PC-3 (cell line): ENCODE measurements around the gene TAOK3.

Source experiments
- EZH2 ChIP-seq: fragments of 300-600 bp; sonication (generic); IDR thresholded peaks from one replicate; pipeline ENCODE4 v1.6.1; 2017; ENCODE audit warnings: antibody characterized with exemption, mild to moderate bottlenecking, low read length; ENCODE audit not compliant: unreplicated experiment
- TF ChIP-seq, protein P1 (sequence below): fragments of 300-600 bp; sonication (generic); conservative IDR thresholded peaks from 2 replicates; pipeline ENCODE4 v1.5.1; 2017; ENCODE audit warnings: antibody characterized with exemption, low read depth, mild to moderate bottlenecking, low read length

GRCh38 chr12:118145798-118146156 lies 226.9 kb downstream of the TAOK3 start:
- no peak for TF ChIP-seq EZH2
- TF ChIP-seq, protein P1, sequence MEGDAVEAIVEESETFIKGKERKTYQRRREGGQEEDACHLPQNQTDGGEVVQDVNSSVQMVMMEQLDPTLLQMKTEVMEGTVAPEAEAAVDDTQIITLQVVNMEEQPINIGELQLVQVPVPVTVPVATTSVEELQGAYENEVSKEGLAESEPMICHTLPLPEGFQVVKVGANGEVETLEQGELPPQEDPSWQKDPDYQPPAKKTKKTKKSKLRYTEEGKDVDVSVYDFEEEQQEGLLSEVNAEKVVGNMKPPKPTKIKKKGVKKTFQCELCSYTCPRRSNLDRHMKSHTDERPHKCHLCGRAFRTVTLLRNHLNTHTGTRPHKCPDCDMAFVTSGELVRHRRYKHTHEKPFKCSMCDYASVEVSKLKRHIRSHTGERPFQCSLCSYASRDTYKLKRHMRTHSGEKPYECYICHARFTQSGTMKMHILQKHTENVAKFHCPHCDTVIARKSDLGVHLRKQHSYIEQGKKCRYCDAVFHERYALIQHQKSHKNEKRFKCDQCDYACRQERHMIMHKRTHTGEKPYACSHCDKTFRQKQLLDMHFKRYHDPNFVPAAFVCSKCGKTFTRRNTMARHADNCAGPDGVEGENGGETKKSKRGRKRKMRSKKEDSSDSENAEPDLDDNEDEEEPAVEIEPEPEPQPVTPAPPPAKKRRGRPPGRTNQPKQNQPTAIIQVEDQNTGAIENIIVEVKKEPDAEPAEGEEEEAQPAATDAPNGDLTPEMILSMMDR, result no peak
